DOHH2 (cell line): ENCODE results near the gene SLC6A11.

ENCODE experiments used
- H3F3A ChIP-seq: fragments of 200-600 bp; sonication (generic), shearing (Covaris generic); 2 replicates; pipeline ENCODE4 v1.6.0; 2016; ENCODE audit warnings: antibody characterized with exemption, mild to moderate bottlenecking; ENCODE audit not compliant: control insufficient read depth, insufficient read depth
- H3K27ac ChIP-seq: fragments of 200-600 bp; sonication (generic); 2 replicates; pipeline ENCODE4 v1.5.1; 2014; ENCODE audit warnings: low read depth, mild to moderate bottlenecking, low read length, moderate library complexity
- H3K27me3 ChIP-seq: fragments of 200-600 bp; sonication (generic); 2 replicates; pipeline ENCODE4 v1.6.1; 2014; ENCODE audit warnings: mild to moderate bottlenecking, low read length, mixed read lengths; ENCODE audit not compliant: control insufficient read depth
- H3K36me3 ChIP-seq: fragments of 200-600 bp; sonication (generic); 2 replicates; pipeline ENCODE4 v1.6.1; 2014; ENCODE audit warnings: mild to moderate bottlenecking, low read length, moderate library complexity, mixed read lengths; ENCODE audit not compliant: control insufficient read depth
- H3K4me1 ChIP-seq: fragments of 200-600 bp; sonication (generic); 2 replicates; pipeline ENCODE4 v1.6.1; 2014; ENCODE audit warnings: mild to moderate bottlenecking, low read length, mixed read lengths; ENCODE audit not compliant: control insufficient read depth
- H3K4me2 ChIP-seq: fragments of 200-600 bp; sonication (generic); 2 replicates; pipeline ENCODE4 v1.6.0; 2014; ENCODE audit warnings: mild to moderate bottlenecking, low read length, moderate library complexity
- H3K4me3 ChIP-seq: fragments of 200-600 bp; sonication (generic); 2 replicates; pipeline ENCODE4 v1.5.1; 2014; ENCODE audit warnings: mild to moderate bottlenecking, low read length, mixed read lengths
- H3K79me2 ChIP-seq: fragments of 200-600 bp; sonication (generic); 2 replicates; pipeline ENCODE4 v1.6.1; 2014; ENCODE audit warnings: mild to moderate bottlenecking, low read length, mixed read lengths; ENCODE audit not compliant: control insufficient read depth
- H3K9me2 ChIP-seq: fragments of 200-600 bp; sonication (generic); replicated peaks from 2 replicates; pipeline ENCODE4 v1.6.1; 2014; ENCODE audit warnings: mild to moderate bottlenecking, low read length, mixed read lengths; ENCODE audit not compliant: control insufficient read depth
- H3K9me3 ChIP-seq: fragments of 200-600 bp; sonication (generic); 2 replicates; pipeline ENCODE4 v1.6.1; 2014; ENCODE audit warnings: antibody characterized with exemption, low read length, mixed read lengths; ENCODE audit not compliant: control insufficient read depth, insufficient read depth
- H4K20me1 ChIP-seq: fragments of 200-600 bp; sonication (generic); 2 replicates; pipeline ENCODE4 v1.6.0; 2014; ENCODE audit warnings: low read depth, mild to moderate bottlenecking, antibody characterized with exemption, low read length, moderate library complexity; ENCODE audit not compliant: control insufficient read depth, insufficient read depth
- EZH2phosphoT487 ChIP-seq: fragments of 200-600 bp; sonication (generic); IDR thresholded peaks from 2 replicates; pipeline ENCODE4 v1.6.1; 2017; ENCODE audit warnings: borderline replicate concordance, mild to moderate bottlenecking, antibody characterized with exemption, low read length, moderate library complexity, mixed read lengths
- TF ChIP-seq, protein P1 (sequence below): fragments of 200-600 bp; sonication (generic); IDR thresholded peaks from one replicate; pipeline ENCODE4 v1.5.1; 2014; ENCODE audit warnings: antibody characterized with exemption, mild to moderate bottlenecking, low read depth, low read length; ENCODE audit not compliant: poor library complexity, severe bottlenecking

Gene SLC6A11

DNA sequence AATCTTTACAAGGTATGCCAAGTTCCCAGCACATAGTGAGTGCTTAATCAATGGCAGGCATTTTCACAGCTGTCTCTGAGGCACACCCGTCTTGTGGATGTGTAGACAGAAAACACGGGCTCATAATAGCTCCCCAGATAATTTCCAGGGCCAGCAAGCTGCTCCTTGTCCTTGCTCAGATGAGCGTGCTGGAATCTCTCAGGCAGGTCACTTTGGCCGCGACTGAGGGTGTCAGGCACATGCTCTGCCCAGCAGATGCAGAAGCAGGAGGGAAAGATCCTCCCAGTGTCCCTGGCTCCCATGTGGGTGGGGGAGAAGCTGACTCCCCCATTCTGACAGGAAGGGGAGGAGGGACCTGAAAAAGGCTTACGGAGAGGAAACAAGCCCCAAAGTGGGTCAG is 141.0 kb downstream of the SLC6A11 start:
- Histone ChIP-seq H3K79me2 (no peaks in the 10 kb centered on the region), H3K27ac (no peak overlapping the region), H3K27me3 (no peaks in the 10 kb centered on the region), H3K9me3 (no peaks in the 10 kb centered on the region), H3F3A (no peaks in the 10 kb centered on the region), H3K36me3 (no peaks in the 10 kb centered on the region), H3K4me1 (no peaks in the 10 kb centered on the region), H4K20me1 (no peaks in the 10 kb centered on the region), H3K4me3 (no peak overlapping the region), H3K9me2 (no peaks in the 10 kb centered on the region), H3K4me2 (no peak overlapping the region)
- TF ChIP-seq, protein P1, sequence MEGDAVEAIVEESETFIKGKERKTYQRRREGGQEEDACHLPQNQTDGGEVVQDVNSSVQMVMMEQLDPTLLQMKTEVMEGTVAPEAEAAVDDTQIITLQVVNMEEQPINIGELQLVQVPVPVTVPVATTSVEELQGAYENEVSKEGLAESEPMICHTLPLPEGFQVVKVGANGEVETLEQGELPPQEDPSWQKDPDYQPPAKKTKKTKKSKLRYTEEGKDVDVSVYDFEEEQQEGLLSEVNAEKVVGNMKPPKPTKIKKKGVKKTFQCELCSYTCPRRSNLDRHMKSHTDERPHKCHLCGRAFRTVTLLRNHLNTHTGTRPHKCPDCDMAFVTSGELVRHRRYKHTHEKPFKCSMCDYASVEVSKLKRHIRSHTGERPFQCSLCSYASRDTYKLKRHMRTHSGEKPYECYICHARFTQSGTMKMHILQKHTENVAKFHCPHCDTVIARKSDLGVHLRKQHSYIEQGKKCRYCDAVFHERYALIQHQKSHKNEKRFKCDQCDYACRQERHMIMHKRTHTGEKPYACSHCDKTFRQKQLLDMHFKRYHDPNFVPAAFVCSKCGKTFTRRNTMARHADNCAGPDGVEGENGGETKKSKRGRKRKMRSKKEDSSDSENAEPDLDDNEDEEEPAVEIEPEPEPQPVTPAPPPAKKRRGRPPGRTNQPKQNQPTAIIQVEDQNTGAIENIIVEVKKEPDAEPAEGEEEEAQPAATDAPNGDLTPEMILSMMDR, result no peak
- no peak for TF ChIP-seq EZH2phosphoT487

DNA sequence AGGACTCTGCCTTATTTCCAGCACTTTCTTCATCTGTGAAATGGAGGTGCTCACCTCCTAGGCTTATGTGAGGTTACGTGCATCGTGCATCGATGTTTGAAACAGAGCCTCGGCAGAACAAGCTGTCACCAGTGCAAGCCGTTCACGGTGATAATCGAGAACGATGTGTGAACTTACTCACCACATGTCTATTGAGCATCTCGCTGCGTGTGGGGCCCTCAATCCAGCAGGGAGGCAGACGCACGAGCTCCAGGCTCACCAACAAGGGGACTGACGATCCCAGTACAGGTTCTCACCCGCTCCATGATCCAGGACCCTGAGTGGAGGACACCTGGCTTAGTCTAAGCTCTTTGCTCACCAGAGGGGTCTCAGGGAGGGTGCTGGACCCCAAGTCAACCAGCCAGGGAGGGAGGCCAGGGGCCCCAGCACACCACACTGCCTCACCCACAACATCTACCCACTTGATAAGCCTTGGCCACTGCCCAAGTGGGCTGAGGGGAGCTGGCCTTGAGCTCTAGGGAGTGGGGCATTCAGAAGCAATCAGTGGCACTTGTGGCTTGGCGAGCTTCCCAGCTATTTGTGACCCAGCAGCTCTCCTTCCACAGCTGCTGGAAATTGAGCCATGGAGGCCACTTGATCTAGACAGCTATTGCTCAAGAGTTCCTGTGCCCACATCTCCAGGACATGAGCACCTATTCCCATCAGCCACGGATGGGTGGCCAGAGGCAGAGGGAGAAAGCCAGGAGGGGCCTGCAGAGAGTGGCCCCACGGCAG is 142.1 kb downstream of the SLC6A11 start:
- H3K79me2 ChIP-seq, result no peaks in the 10 kb centered on the region
- no peaks in the 10 kb centered on the region for H3K9me2 ChIP-seq
- no peaks in the 10 kb centered on the region for H3K27me3 ChIP-seq
- no peak overlapping the region for H3K27ac ChIP-seq
- H3K4me2 ChIP-seq, result no peak overlapping the region
- no peaks in the 10 kb centered on the region for H3K9me3 ChIP-seq
- H4K20me1 ChIP-seq, result no peaks in the 10 kb centered on the region
- H3K4me3 ChIP-seq, result no peak overlapping the region
- no peaks in the 10 kb centered on the region for H3F3A ChIP-seq
- TF ChIP-seq EZH2phosphoT487, result no peak
- TF ChIP-seq, protein P1, result no peak
- no peaks in the 10 kb centered on the region for H3K36me3 ChIP-seq
- no peaks in the 10 kb centered on the region for H3K4me1 ChIP-seq

DNA sequence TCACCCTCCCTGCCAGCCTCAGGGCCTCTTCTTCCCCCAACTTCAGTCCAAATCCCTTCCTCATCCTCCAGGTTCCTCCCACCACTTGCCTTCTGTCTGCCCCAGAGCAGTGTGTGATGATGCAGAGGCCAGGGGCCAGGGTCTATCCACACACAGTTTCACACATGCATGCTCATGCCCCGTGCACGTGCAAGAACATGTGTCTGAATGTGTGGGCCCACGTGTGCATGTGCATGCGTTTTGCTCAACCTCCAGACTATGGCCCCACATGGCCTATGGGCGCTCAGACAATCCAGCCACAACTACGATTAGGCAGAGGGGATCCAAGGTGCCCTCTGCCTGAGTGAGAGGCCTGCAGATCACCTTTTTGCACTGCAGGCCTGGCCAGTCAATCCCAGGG is 144.2 kb downstream of the SLC6A11 start:
- no peak overlapping the region for H3K27ac ChIP-seq
- no peaks in the 10 kb centered on the region for H3K27me3 ChIP-seq
- no peaks in the 10 kb centered on the region for H3K79me2 ChIP-seq
- no peaks in the 10 kb centered on the region for H4K20me1 ChIP-seq
- TF ChIP-seq, protein P1, result no peak
- no peak for TF ChIP-seq EZH2phosphoT487
- H3K4me2 ChIP-seq, result no peak overlapping the region
- no peak overlapping the region for H3K4me3 ChIP-seq
- H3F3A ChIP-seq, result no peaks in the 10 kb centered on the region
- no peaks in the 10 kb centered on the region for H3K9me2 ChIP-seq
- H3K36me3 ChIP-seq, result no peaks in the 10 kb centered on the region
- H3K4me1 ChIP-seq, result no peaks in the 10 kb centered on the region
- no peaks in the 10 kb centered on the region for H3K9me3 ChIP-seq
